H9 (cell line): ENCODE data around the gene EXOC2. TPM values are rescaled to one million over a fixed set of nuclear protein-coding genes. Genes with fewer than 3 reads are reported as not detected.
"Not testable (repeated sequence)": the region's sequence is repeated elsewhere in the genome, so short reads cannot be mapped to it uniquely, and the experiment has no call there.

Experiments
- DNase-seq: peaks from one replicate; pipeline ENCODE4 v3.0.0-alpha.2; 2017
- H2AFZ ChIP-seq: one replicate; pipeline ENCODE4 v1.6.1; 2013; ENCODE audit warnings: mild to moderate bottlenecking, low read length, control low read depth, moderate library complexity
- H2AK5ac ChIP-seq: 2 replicates; pipeline ENCODE4 v1.6.1; 2013; ENCODE audit warnings: low read length, control low read depth, mixed read lengths; ENCODE audit not compliant: insufficient read length
- H2BK120ac ChIP-seq: one replicate; pipeline ENCODE4 v1.6.1; 2013; ENCODE audit warnings: low read depth, mild to moderate bottlenecking, low read length, control low read depth, inconsistent platforms; ENCODE audit not compliant: poor library complexity, severe bottlenecking
- H2BK12ac ChIP-seq: 2 replicates; pipeline ENCODE4 v1.6.1; 2013; ENCODE audit warnings: low read length, control low read depth, mixed read lengths, low read depth; ENCODE audit not compliant: insufficient read length
- H2BK15ac ChIP-seq: 2 replicates; pipeline ENCODE4 v1.6.1; 2013; ENCODE audit warnings: low read depth, low read length, control low read depth
- H2BK20ac ChIP-seq: one replicate; pipeline ENCODE4 v1.6.1; 2013; ENCODE audit warnings: low read depth, mild to moderate bottlenecking, low read length, control low read depth, inconsistent platforms; ENCODE audit not compliant: poor library complexity, severe bottlenecking
- H2BK5ac ChIP-seq: 2 replicates; pipeline ENCODE4 v1.6.1; 2013; ENCODE audit warnings: low read length, control low read depth, mixed read lengths; ENCODE audit not compliant: insufficient read length
- H3K14ac ChIP-seq: 2 replicates; pipeline ENCODE4 v1.6.1; 2013; ENCODE audit warnings: low read length, control low read depth; ENCODE audit not compliant: insufficient read depth
- H3K18ac ChIP-seq: 2 replicates; pipeline ENCODE4 v1.6.1; 2013; ENCODE audit warnings: low read depth, mild to moderate bottlenecking, mixed read lengths, low read length, control low read depth; ENCODE audit not compliant: insufficient read length
- H3K23ac ChIP-seq: 2 replicates; pipeline ENCODE4 v1.6.1; 2013; ENCODE audit warnings: low read length, control low read depth, mixed read lengths, low read depth; ENCODE audit not compliant: insufficient read length
- H3K23me2 ChIP-seq: 2 replicates; pipeline ENCODE4 v1.6.1; 2013; ENCODE audit warnings: low read depth, mild to moderate bottlenecking, mixed read lengths, low read length, control low read depth; ENCODE audit not compliant: insufficient read length, poor library complexity, severe bottlenecking
- H3K27ac ChIP-seq: 2 replicates; pipeline ENCODE4 v1.5.1; 2013; ENCODE audit warnings: low read length, control low read depth, mixed read lengths, low read depth; ENCODE audit not compliant: insufficient read length
- H3K27me3 ChIP-seq: 2 replicates; pipeline ENCODE4 v1.6.1; 2013; ENCODE audit warnings: low read length, control low read depth, inconsistent platforms; ENCODE audit not compliant: insufficient read depth
- H3K4ac ChIP-seq: 2 replicates; pipeline ENCODE4 v1.6.1; 2013; ENCODE audit warnings: low read depth, mild to moderate bottlenecking, control low read depth, inconsistent platforms, low read length, moderate library complexity
- H3K4me1 ChIP-seq: 2 replicates; pipeline ENCODE4 v1.6.1; 2013; ENCODE audit warnings: low read length, control low read depth, inconsistent platforms; ENCODE audit not compliant: insufficient read depth
- H3K4me2 ChIP-seq: 2 replicates; pipeline ENCODE4 v1.6.1; 2013; ENCODE audit warnings: low read length, control low read depth, mixed read lengths; ENCODE audit not compliant: insufficient read length, insufficient read depth
- H3K56ac ChIP-seq: 2 replicates; pipeline ENCODE4 v1.6.1; 2013; ENCODE audit warnings: low read depth, mild to moderate bottlenecking, mixed read lengths, low read length, control low read depth; ENCODE audit not compliant: insufficient read length
- H3K79me1 ChIP-seq: 2 replicates; pipeline ENCODE4 v1.6.1; 2013; ENCODE audit warnings: low read depth, mild to moderate bottlenecking, moderate library complexity, low read length, control low read depth, inconsistent platforms; ENCODE audit not compliant: insufficient read depth, poor library complexity, severe bottlenecking
- H3K79me2 ChIP-seq: 2 replicates; pipeline ENCODE4 v1.6.1; 2013; ENCODE audit warnings: low read length, control low read depth, inconsistent platforms; ENCODE audit not compliant: insufficient read depth
- H3K9ac ChIP-seq: 2 replicates; pipeline ENCODE4 v1.6.1; 2013; ENCODE audit warnings: low read length, control low read depth, mixed read lengths; ENCODE audit not compliant: insufficient read length; ENCODE audit errors: extremely low read depth
- H3K9me3 ChIP-seq: one replicate; pipeline ENCODE4 v1.6.1; 2013; ENCODE audit warnings: low read depth, low read length, inconsistent platforms; ENCODE audit not compliant: control insufficient read depth
- H3T11ph ChIP-seq: one replicate; pipeline ENCODE4 v1.6.1; 2013; ENCODE audit warnings: mild to moderate bottlenecking, low read length, control low read depth, inconsistent platforms
- H4K20me1 ChIP-seq: one replicate; pipeline ENCODE4 v1.6.1; 2013; ENCODE audit not compliant: control insufficient read depth, insufficient read length, insufficient read depth
- H4K5ac ChIP-seq: 2 replicates; pipeline ENCODE4 v1.6.1; 2013; ENCODE audit warnings: low read depth, mild to moderate bottlenecking, mixed read lengths, low read length, control low read depth; ENCODE audit not compliant: insufficient read length
- H4K8ac ChIP-seq: replicated peaks from 2 replicates; pipeline ENCODE4 v1.6.1; 2013; ENCODE audit warnings: low read length, control low read depth, mixed read lengths, low read depth; ENCODE audit not compliant: insufficient read length
- H4K91ac ChIP-seq: 2 replicates; pipeline ENCODE4 v1.6.1; 2013; ENCODE audit warnings: low read depth, mild to moderate bottlenecking, moderate library complexity, mixed read lengths, low read length, control low read depth; ENCODE audit not compliant: insufficient read length
- H3K27ac Mint-ChIP-seq, 3 experiments: 2 replicates in 2 of 3; 3 replicates in 1 of 3; pipeline ENCODE4 v1.8.0; 2020 to 2021; ENCODE audit warnings: mixed read lengths in 3 of 3, mild to moderate bottlenecking in 1 of 3, moderate library complexity in 1 of 3
- H3K27me3 Mint-ChIP-seq: 2 replicates; pipeline ENCODE4 v1.8.0; 2021; ENCODE audit warnings: low read depth, mild to moderate bottlenecking, moderate library complexity, mixed read lengths
- H3K36me3 Mint-ChIP-seq, 3 experiments: 2 replicates in 2 of 3; 3 replicates in 1 of 3; pipeline ENCODE4 v1.8.0; 2020 to 2021; ENCODE audit warnings: low read depth in 3 of 3, mixed read lengths in 3 of 3; ENCODE audit not compliant: insufficient read depth in 1 of 3
- H3K4me1 Mint-ChIP-seq, 2 experiments: 2 replicates each; pipeline ENCODE4 v1.8.0; 2020; ENCODE audit warnings: mixed read lengths in 2 of 2
- H3K4me3 Mint-ChIP-seq, 2 experiments: 2 replicates in 1 of 2; 3 replicates in 1 of 2; pipeline ENCODE4 v1.8.0; 2020 to 2021; ENCODE audit warnings: mild to moderate bottlenecking in 2 of 2, mixed read lengths in 2 of 2, moderate library complexity in 1 of 2
- H3K9me3 Mint-ChIP-seq, 2 experiments: 2 replicates in 1 of 2; 3 replicates in 1 of 2; pipeline ENCODE4 v1.8.0; 2020; ENCODE audit warnings: mild to moderate bottlenecking in 2 of 2, mixed read lengths in 2 of 2, moderate library complexity in 1 of 2
- WGBS: extraction: QIAGEN DNeasy Blood & Tissue Kit; methylation state at CpG from one replicate; pipeline ENCODE4 v1.1.7; 2013; ENCODE audit warnings: missing lambda C conversion rate, low lambda C conversion rate, mixed read lengths; ENCODE audit not compliant: insufficient read length; ENCODE audit errors: extremely low coverage; 5-methylcytosine and 5-hydroxymethylcytosine counted together
- total RNA-seq: library from RNA; stranded (reverse); gene quantifications from 2 replicates; pipeline ENCODE4 v1.2.1, GENCODE V29; 2021
- TF ChIP-seq, protein P1 (sequence below): fragments of 200-600 bp; sonication (generic); conservative IDR thresholded peaks from 3 replicates; pipeline ENCODE4 v1.8.0; 2021; ENCODE audit warnings: antibody characterized with exemption, mild to moderate bottlenecking

The EXOC2 gene
- total RNA-seq, 1 experiment from 2014 or later = 29.9 TPM

DNA sequence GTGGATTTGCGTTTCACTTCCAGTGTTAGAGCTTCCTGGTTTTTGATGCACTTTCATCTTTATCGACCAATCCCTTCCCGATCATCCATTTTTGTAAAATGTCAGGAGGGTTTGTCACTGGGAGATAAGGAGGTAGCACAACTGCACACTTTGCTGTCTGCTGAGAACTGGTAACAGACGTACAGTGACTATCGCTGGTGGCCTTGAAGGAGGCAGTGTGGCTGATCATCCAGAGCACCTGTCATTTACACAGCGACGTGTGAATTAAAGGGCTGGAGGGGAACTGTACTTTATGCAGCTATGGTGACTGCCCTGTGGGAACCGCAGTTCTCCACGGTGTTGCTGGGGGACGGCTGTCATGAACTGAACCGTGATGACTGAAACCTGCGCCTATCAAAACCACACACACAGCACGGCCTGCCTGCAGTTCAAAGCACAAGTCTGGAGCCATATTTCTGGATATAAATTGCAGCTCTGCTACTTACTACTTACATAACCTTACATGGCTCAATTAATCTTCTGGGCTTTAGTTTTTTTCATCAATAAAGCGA is 86.0 kb downstream of the EXOC2 start:
- Histone ChIP-seq H3K27me3 (no peaks in the 10 kb centered on the region), H2BK5ac (no peak overlapping the region), H3K79me2 (no peaks in the 10 kb centered on the region), H3K4me2 (no peak overlapping the region), H3K4me1 (no peaks in the 10 kb centered on the region), H3K18ac (no peak overlapping the region), H3K14ac (no peak overlapping the region; the same call in 1 of the 2 replicates), H3K23ac (no peak overlapping the region), H3K79me1 (no peaks in the 10 kb centered on the region), H2BK12ac (no peak overlapping the region), H2BK15ac (no peak overlapping the region), H2AFZ (no peak overlapping the region), H4K5ac (no peak overlapping the region), H3K9ac (no peak overlapping the region), H3K9me3 (no peaks in the 10 kb centered on the region), H4K20me1 (no peaks in the 10 kb centered on the region), H3K4ac (no peak overlapping the region), H2BK120ac (no peak overlapping the region), H4K91ac (no peak overlapping the region), H3K23me2 (no peaks in the 10 kb centered on the region), H2BK20ac (no peak overlapping the region), H2AK5ac (no peak overlapping the region), H4K8ac (no peak overlapping the region), H3K56ac (no peak overlapping the region), H3T11ph (no peak overlapping the region), H3K27ac (no peak overlapping the region)
- no peaks in the 10 kb centered on the region for H3K9me3 Mint-ChIP-seq
- TF ChIP-seq, protein P1, sequence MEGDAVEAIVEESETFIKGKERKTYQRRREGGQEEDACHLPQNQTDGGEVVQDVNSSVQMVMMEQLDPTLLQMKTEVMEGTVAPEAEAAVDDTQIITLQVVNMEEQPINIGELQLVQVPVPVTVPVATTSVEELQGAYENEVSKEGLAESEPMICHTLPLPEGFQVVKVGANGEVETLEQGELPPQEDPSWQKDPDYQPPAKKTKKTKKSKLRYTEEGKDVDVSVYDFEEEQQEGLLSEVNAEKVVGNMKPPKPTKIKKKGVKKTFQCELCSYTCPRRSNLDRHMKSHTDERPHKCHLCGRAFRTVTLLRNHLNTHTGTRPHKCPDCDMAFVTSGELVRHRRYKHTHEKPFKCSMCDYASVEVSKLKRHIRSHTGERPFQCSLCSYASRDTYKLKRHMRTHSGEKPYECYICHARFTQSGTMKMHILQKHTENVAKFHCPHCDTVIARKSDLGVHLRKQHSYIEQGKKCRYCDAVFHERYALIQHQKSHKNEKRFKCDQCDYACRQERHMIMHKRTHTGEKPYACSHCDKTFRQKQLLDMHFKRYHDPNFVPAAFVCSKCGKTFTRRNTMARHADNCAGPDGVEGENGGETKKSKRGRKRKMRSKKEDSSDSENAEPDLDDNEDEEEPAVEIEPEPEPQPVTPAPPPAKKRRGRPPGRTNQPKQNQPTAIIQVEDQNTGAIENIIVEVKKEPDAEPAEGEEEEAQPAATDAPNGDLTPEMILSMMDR = no peak
- no peak overlapping the region; a peak in 2 of 7 replicates for H3K27ac Mint-ChIP-seq
- H3K36me3 Mint-ChIP-seq = peaks cover 10 to 20% (median 18%) of the 10 kb centered on the region in 3 experiments
- DNase-seq = no peak
- no peaks in the 10 kb centered on the region for H3K4me1 Mint-ChIP-seq
- no peaks in the 10 kb centered on the region for H3K27me3 Mint-ChIP-seq
- no peak overlapping the region for H3K4me3 Mint-ChIP-seq
- no CpG with 5 or more reads among the region's 14 CpGs for WGBS

DNA sequence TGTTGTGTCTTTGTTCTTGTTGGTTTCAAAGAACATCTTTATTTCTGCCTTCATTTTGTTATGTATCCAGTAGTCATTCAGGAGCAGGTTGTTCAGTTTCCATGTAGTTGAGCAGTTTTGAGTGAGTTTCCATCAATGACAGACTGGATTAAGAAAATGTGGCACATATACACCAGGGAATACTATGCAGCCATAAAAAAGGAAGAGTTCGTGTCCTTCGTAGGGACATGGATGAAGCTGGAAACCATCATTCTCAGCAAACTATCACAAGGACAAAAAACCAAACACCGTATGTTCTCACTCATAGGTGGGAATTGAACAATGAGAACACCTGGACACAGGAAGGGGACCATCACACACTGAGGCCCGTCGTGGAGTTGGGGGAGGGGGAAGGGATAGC is 87.0 kb downstream of the EXOC2 start:
- not testable (repeated sequence) for H4K8ac ChIP-seq, H2BK120ac ChIP-seq, H2AFZ ChIP-seq, H3K23ac ChIP-seq, H4K20me1 ChIP-seq, H3K4ac ChIP-seq, DNase-seq, H2BK5ac ChIP-seq, H3K4me1 Mint-ChIP-seq, H4K5ac ChIP-seq, H3K14ac ChIP-seq, H3K18ac ChIP-seq, H3K9me3 Mint-ChIP-seq, H3K9ac ChIP-seq, H3K9me3 ChIP-seq, H2BK12ac ChIP-seq, H3K79me2 ChIP-seq, H3K4me3 Mint-ChIP-seq, H3K56ac ChIP-seq, H3K4me1 ChIP-seq, H2BK20ac ChIP-seq, H3K27me3 ChIP-seq, H2AK5ac ChIP-seq, H3K79me1 ChIP-seq, H4K91ac ChIP-seq, H3T11ph ChIP-seq, H3K23me2 ChIP-seq, H3K27ac Mint-ChIP-seq, H3K4me2 ChIP-seq, H3K27ac ChIP-seq, H3K27me3 Mint-ChIP-seq, H2BK15ac ChIP-seq
- WGBS = no CpG with 5 or more reads among the region's 5 CpGs
- H3K36me3 Mint-ChIP-seq = peaks cover 10 to 20% (median 18%) of the 10 kb centered on the region in 3 experiments
